Measurements from ENCODE around the gene SPRR5. TPM values are rescaled to one million over a fixed set of nuclear protein-coding genes. Genes with fewer than 3 reads are reported as not detected.
A peak's percentile ranks its signal among the peaks of the same experiment; 100 is the strongest.

SPRR5 gene
- total and polyA plus RNA-seq, 2 of the 8 experiments (the other 6 are each of a cell fraction or from before 2014, with no cell fraction given) = not detected

DNA sequence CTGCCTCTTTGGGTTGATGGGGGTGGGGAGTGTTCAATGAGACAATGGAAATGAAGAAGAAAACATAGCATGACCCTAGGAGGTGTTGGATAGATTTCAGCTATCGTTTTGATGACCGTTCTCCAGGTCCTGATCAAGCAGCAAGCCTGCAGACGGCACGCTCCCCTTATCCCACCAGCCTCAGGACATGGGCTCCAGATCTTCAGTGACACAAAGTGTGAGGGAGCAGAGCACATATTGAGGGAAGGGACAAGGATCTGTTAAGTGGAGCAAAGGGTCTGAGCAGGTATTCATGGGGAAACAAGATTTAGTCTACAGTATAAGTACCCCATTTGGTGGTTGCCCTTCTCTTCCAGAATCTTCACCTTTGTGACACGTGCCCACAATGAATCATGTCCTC, 4.7 kb downstream of the SPRR5 start:
- WGBS, 2 experiments (ENCODE audit: extremely low coverage in 1 of 2, insufficient coverage in 1 of 2, insufficient read length in 1 of 2, insufficient replicate concordance in 2 of 2, low coverage in 1 of 2, low lambda C conversion rate in 2 of 2, missing lambda C conversion rate in 1 of 2) = 78% methylated on average over 5 of the region's 5 CpGs; no CpG with 5 or more reads in 1 of the 2 experiments
- no peak overlapping the region for H4K5ac ChIP-seq (ENCODE audit: insufficient read length, low read depth, low read length)
- no peak overlapping the region for H2BK12ac ChIP-seq (ENCODE audit: low read depth, low read length)
- H2AFZ ChIP-seq (ENCODE audit: low read length) = no peak overlapping the region
- H3K4me1 ChIP-seq (replicated peaks in 1 of 4; ENCODE audit: control insufficient read depth in 3 of 4, insufficient read depth in 4 of 4, low read length in 3 of 4) = no peaks in the 10 kb centered on the region
- no peak overlapping the region for H3K14ac ChIP-seq (ENCODE audit: insufficient read length)
- no peak overlapping the region for H2BK5ac ChIP-seq (ENCODE audit: low read depth, low read length)
- no peak overlapping the region for H2BK15ac ChIP-seq (ENCODE audit: low read length)
- no peak overlapping the region for H3K56ac ChIP-seq (replicated peaks; ENCODE audit: insufficient read length, low read depth, low read length)
- no peak overlapping the region for H2AK5ac ChIP-seq (ENCODE audit: low read depth, low read length)
- H3K23ac ChIP-seq (ENCODE audit: insufficient read length) = no peak overlapping the region
- no peak overlapping the region for H3K4me3 ChIP-seq (ENCODE audit: extremely low read depth in 1 of 4, insufficient read depth in 2 of 4, low read depth in 3 of 4, low read length in 4 of 4)
- no peak overlapping the region for H2BK120ac ChIP-seq (replicated peaks; ENCODE audit: low read depth, low read length)
- H4K20me1 ChIP-seq (replicated peaks in 1 of 2; ENCODE audit: control insufficient read depth in 1 of 2, insufficient read depth in 2 of 2, low read length in 2 of 2) = no peaks in the 10 kb centered on the region
- no peak for TF ChIP-seq CHD1 (IDR thresholded peaks at IDR 0.05; ENCODE audit: low read depth, low read length)
- no peak overlapping the region for H3K27ac ChIP-seq (ENCODE audit: low read depth, low read length)
- H4K91ac ChIP-seq (replicated peaks; ENCODE audit: insufficient read length, low read length) = no peak overlapping the region
- H3K36me3 ChIP-seq (ENCODE audit: control insufficient read depth in 2 of 4, insufficient read depth in 4 of 4, low read length in 3 of 4) = no peaks in the 10 kb centered on the region
- H2BK20ac ChIP-seq (ENCODE audit: low read length) = no peak overlapping the region
- H3K79me1 ChIP-seq (ENCODE audit: low read depth, low read length) = no peaks in the 10 kb centered on the region
- CTCF ChIA-PET (ENCODE audit: partially characterized antibody) = interaction anchor here (1.3 kb wide), 1 partner anchor 26 kb away, joined by 3 read pairs; no protein-coding TSS in a partner anchor
- H3K79me2 ChIP-seq (ENCODE audit: control insufficient read depth in 1 of 2, insufficient read depth in 2 of 2, low read length in 2 of 2) = no peaks in the 10 kb centered on the region
- no peak overlapping the region for H4K8ac ChIP-seq (ENCODE audit: extremely low read depth, insufficient read depth, low read length)
- POLR2A ChIA-PET (ENCODE audit: partially characterized antibody) = no interaction called here
- no peak overlapping the region for H3K4me2 ChIP-seq (ENCODE audit: insufficient read depth in 1 of 2, low read depth in 2 of 2, low read length in 2 of 2)
- H3K23me2 ChIP-seq (ENCODE audit: low read depth, low read length) = no peaks in the 10 kb centered on the region
- H3K27me3 ChIP-seq (replicated peaks in 1 of 4; ENCODE audit: control insufficient read depth in 3 of 4, extremely low read depth in 1 of 4, insufficient read depth in 3 of 4, low read length in 3 of 4) = no peaks in the 10 kb centered on the region
- H3K18ac ChIP-seq (ENCODE audit: extremely low read depth, low read length) = no peak overlapping the region
- no peak overlapping the region for H3K9ac ChIP-seq (replicated peaks in 1 of 4; ENCODE audit: extremely low read depth in 1 of 4, low read depth in 3 of 4, low read length in 3 of 4)
- peaks cover 0 to 5% of the 10 kb centered on the region in 2 experiments; a peak in 1 of 4 replicates for H3K9me3 ChIP-seq (ENCODE audit: insufficient read depth in 2 of 2, low read depth in 1 of 2, low read length in 1 of 2)
- FAIRE-seq = no peak
- DNase-seq (ENCODE audit: low read depth in 1 of 2, low spot score in 2 of 2) = peak in 1 of 2 experiments; percentile 4
- H3K4ac ChIP-seq (replicated peaks; ENCODE audit: insufficient read length, low read depth, low read length) = no peak overlapping the region

All from H1 (cell line).